ENCODE data around the gene LGALS4. TPM values are rescaled to one million over a fixed set of nuclear protein-coding genes. Genes with fewer than 3 reads are reported as not detected.
A peak's percentile ranks its signal among the peaks of the same experiment; 100 is the strongest.
"Not testable (repeated sequence)": the region's sequence is repeated elsewhere in the genome, so short reads cannot be mapped to it uniquely, and the experiment has no call there.

The LGALS4 gene
- polyA plus RNA-seq, 3 donors, result 1.3 to 2.4 (median 1.9) TPM

- DNase-seq, result no peak
Observed at GRCh38 chr19:38799104-38799503, 13.6 kb downstream of the LGALS4 start.

GRCh38 chr19:38797781-38798180, 15.0 kb downstream of the LGALS4 start:
- not testable (repeated sequence) for DNase-seq

- no peak for DNase-seq
Observed at GRCh38 chr19:38796154-38796553, 16.6 kb downstream of the LGALS4 start.

- DNase-seq, result no peak
Observed at GRCh38 chr19:38795549-38795948, 17.2 kb downstream of the LGALS4 start.

- DNase-seq, result no peak
Observed at GRCh38 chr19:38793671-38794070, 19.1 kb downstream of the LGALS4 start.

- DNase-seq, result no peak
Observed at GRCh38 chr19:38793177-38793576, 19.6 kb downstream of the LGALS4 start.

GRCh38 chr19:38792250-38793111, 20.3 kb downstream of the LGALS4 start:
- DNase-seq, result peak; percentile 14

GRCh38 chr19:38791451-38792064, 21.2 kb downstream of the LGALS4 start:
- not testable (repeated sequence) for DNase-seq

- DNase-seq, result not testable (repeated sequence)
Observed at GRCh38 chr19:38790507-38791403, 22.0 kb downstream of the LGALS4 start.

GRCh38 chr19:38788478-38789243, 24.1 kb downstream of the LGALS4 start, which contains the start of gene LGALS7B:
Gene LGALS7B, plus strand, starts transcription at chr19:38789200. Its CDS starts 27 bp downstream, at chr19:38789227.
- DNase-seq, result no peak

- no peak for DNase-seq
Observed at GRCh38 chr19:38786572-38787265, 26.0 kb downstream of the LGALS4 start.

- not testable (repeated sequence) for DNase-seq
Observed at GRCh38 chr19:38786061-38786460, 26.7 kb downstream of the LGALS4 start.

- DNase-seq, result no peak
Observed at GRCh38 chr19:38785187-38785699, 27.5 kb downstream of the LGALS4 start.

- no peak for DNase-seq
Observed at GRCh38 chr19:38784224-38784623, 28.5 kb downstream of the LGALS4 start.

- DNase-seq, result not testable (repeated sequence)
Observed at GRCh38 chr19:38782212-38782611, 30.5 kb downstream of the LGALS4 start.

GRCh38 chr19:38781058-38781457, 31.7 kb downstream of the LGALS4 start:
- DNase-seq, result no peak

- no peak for DNase-seq
Observed at GRCh38 chr19:38780443-38780842, 32.3 kb downstream of the LGALS4 start.

- no peak for DNase-seq
Observed at GRCh38 chr19:38778733-38779132, 34.0 kb downstream of the LGALS4 start.

GRCh38 chr19:38774181-38774950, 38.4 kb downstream of the LGALS4 start:
- no peak for DNase-seq

All from renal pelvis (tissue), 4 donors.